Spinal cord (tissue), 4 donors: ENCODE measurements around the gene ZNF722. TPM values are rescaled to one million over a fixed set of nuclear protein-coding genes. Genes with fewer than 3 reads are reported as not detected.

Source experiments
- polyA plus RNA-seq, 2 donors: library from polyadenylated mRNA; unstranded; fragments of 120-200 nt; gene quantifications; one replicate each; pipeline ENCODE4 v1.2.1, GENCODE V29; 2013; ENCODE audit not compliant: insufficient read length in 2 of 2
- small RNA-seq: library from RNA; depleted of rRNA; stranded (forward); fragments of <200 nt; gene quantifications from one replicate; pipeline ENCODE3, GENCODE V24; 2014; ENCODE audit warnings: low replicate concordance
- total RNA-seq, 2 donors: library from RNA; depleted of rRNA in 1 of 2; stranded (reverse); fragments of 120-200 nt in 1 of 2; fragments of >200 nt in 1 of 2; gene quantifications; one replicate each; pipeline versions ENCODE4 v1.2.3 to v1.2.4, GENCODE V29; 2013 to 2014

Gene ZNF722
- total and polyA plus RNA-seq, 4 donors = not detected

Small RNA genes within 50 kb of the gene (small RNA-seq; reads per million reads assigned to genes)
- gene AC092634.1 = not detected
- not detected for gene AC092634.7
- gene VN1R36P = not detected

Other genes starting within 250 kb of the ZNF722 start
- 1 to 10 TPM in 1 of 2 donors, under 1 TPM in 1; 0.50 to 1.5 TPM for gene ZNF727, start 46.6 kb downstream of the ZNF722 start, total RNA-seq
- gene ZNF727, start 46.6 kb downstream of the ZNF722 start, polyA plus RNA-seq = not detected
- gene ZNF735, start 208.4 kb downstream of the ZNF722 start, total RNA-seq = not detected
- not detected for gene ZNF735, start 208.4 kb downstream of the ZNF722 start, polyA plus RNA-seq
- gene ZNF679, start 229.6 kb downstream of the ZNF722 start, total RNA-seq = not detected
- gene ZNF679, start 229.6 kb downstream of the ZNF722 start, polyA plus RNA-seq = not detected